ENCODE measurements around the gene RASL10A. TPM values are rescaled to one million over a fixed set of nuclear protein-coding genes. Genes with fewer than 3 reads are reported as not detected.

The RASL10A gene
- total and polyA plus RNA-seq, 5 experiments from 2014 or later, result 0.49 to 1.3 TPM; not detected in 3

DNA sequence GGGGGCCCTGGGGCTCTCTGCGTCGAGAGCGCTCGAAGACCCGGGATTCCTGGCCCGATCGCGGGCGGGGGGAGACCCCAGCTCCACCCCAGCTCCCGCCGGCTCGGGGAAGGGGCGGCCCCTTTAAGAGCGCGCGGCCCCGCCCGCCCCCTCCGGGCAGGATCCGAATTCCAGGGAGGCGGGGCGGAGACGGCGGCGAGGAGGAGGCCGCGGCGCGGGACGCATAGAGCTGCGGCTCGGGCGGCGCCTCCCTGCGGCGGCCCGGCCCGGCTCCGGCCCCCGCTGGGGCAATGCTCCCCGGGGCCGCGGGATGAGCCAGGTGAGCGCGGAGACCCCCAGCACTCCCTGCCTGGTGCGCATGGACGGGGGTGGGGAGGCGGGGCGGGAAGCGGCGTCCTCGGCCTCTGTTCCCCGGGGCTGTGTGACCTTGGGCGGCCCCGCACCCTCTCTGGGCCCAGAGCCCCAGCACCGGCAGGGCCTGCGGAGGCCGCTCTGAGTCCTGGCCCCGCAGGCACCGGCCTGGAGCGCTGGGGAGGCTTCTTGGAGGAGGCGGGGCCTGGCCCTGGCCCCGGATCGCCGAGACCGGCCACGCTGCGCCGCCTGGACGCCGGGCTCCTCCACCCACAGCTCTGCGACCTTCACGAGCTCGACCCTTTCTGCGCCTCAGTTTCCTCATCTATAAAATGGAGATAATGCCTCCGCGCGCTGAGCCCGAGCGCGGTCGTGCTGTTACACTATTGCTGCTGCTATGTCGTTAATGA lies 8.5 kb downstream of the RASL10A start:
- peak overlapping the region; percentile 69 to 85 (median 82) for H3K4me3 Mint-ChIP-seq
- H3K27ac Mint-ChIP-seq, result peak overlapping the region in 3 of 10 donors; percentile 24 to 56 (median 39)
- peaks cover 2 to 37% (median 9%) of the 10 kb centered on the region in 5 donors for H3K27me3 Mint-ChIP-seq
- no peaks in the 10 kb centered on the region for H3K36me3 Mint-ChIP-seq
- H3K9me3 Mint-ChIP-seq, result peaks cover 0 to 2% (median 0%) of the 10 kb centered on the region in 9 donors
- H3K4me1 Mint-ChIP-seq, result peaks cover 5 to 18% (median 13%) of the 10 kb centered on the region in 4 donors
- peak in 1 of 2 donors; percentile 59 for ATAC-seq
- POLR2A ChIA-PET, result interaction anchor here (0.8 to 1.0 kb wide), 2 partner anchors 10 to 52 kb away, joined by 3 to 4 read pairs; no protein-coding TSS in a partner anchor
- peak in 1 of 10 donors; percentile 30 for DNase-seq

GRCh38 chr22:29306175-29306834 lies 9.2 kb downstream of the RASL10A start, which contains the start of gene GAS2L1:
TSS of gene GAS2L1 (plus strand) at chr22:29306650. CDS start at chr22:29308106, 1,456 bp downstream.
- Mint-ChIP-seq H3K27ac (peak within 1 kb of the TSS in 3 of 10 donors; percentile 24 to 56 (median 39)), H3K27me3 (peaks cover 2 to 34% (median 9%) of the 10 kb centered on the region in 5 donors), H3K4me1 (peaks cover 5 to 18% (median 13%) of the 10 kb centered on the region in 4 donors), H3K9me3 (peaks cover 0 to 2% (median 0%) of the 10 kb centered on the region in 9 donors), H3K4me3 (peak within 1 kb of the TSS; percentile 69 to 85 (median 83)), H3K36me3 (peaks cover 0 to 3% (median 0%) of the 10 kb centered on the region in 3 donors)
- DNase-seq (peak in 3 of 10 donors; percentile 22 to 32 (median 25)), ATAC-seq (peak; percentile 53 to 56)
- POLR2A ChIA-PET, result interaction anchor here (0.8 to 1.0 kb wide), 2 partner anchors 9 to 53 kb away, joined by 3 to 4 read pairs; no protein-coding TSS in a partner anchor

GRCh38 chr22:29305836-29306174 lies 9.7 kb downstream of the RASL10A start:
- H3K27me3 Mint-ChIP-seq, result peaks cover 2 to 29% (median 9%) of the 10 kb centered on the region in 5 donors
- peaks cover 10 to 17% (median 13%) of the 10 kb centered on the region in 4 donors for H3K4me1 Mint-ChIP-seq
- DNase-seq, result no peak
- ATAC-seq, result no peak
- peaks cover 0 to 8% (median 0%) of the 10 kb centered on the region in 3 donors for H3K36me3 Mint-ChIP-seq
- H3K4me3 Mint-ChIP-seq, result peak overlapping the region; percentile 66 to 84 (median 81)
- POLR2A ChIA-PET, result interaction anchor here (1.0 kb wide), 1 partner anchor 9 kb away, joined by 4 read pairs; no protein-coding TSS in a partner anchor
- H3K27ac Mint-ChIP-seq, result peak overlapping the region in 1 of 10 donors; percentile 34
- H3K9me3 Mint-ChIP-seq, result peaks cover 0 to 2% (median 0%) of the 10 kb centered on the region in 9 donors

GRCh38 chr22:29302681-29303465 lies 12.6 kb downstream of the RASL10A start:
- Mint-ChIP-seq H3K9me3 (peaks cover 0 to 2% (median 0%) of the 10 kb centered on the region in 9 donors), H3K4me3 (no peak overlapping the region), H3K27ac (peak overlapping the region in 1 of 10 donors; percentile 31), H3K36me3 (peaks cover under 1 to 37% (median 14%) of the 10 kb centered on the region in 3 donors), H3K27me3 (peaks cover 2 to 24% (median 9%) of the 10 kb centered on the region in 5 donors), H3K4me1 (peaks cover 12 to 26% (median 16%) of the 10 kb centered on the region in 4 donors)
- POLR2A ChIA-PET, result no interaction called here
- ATAC-seq, result no peak
- no peak for DNase-seq

- Mint-ChIP-seq H3K36me3 (peaks cover 6 to 42% (median 18%) of the 10 kb centered on the region in 3 donors), H3K4me3 (no peak overlapping the region), H3K27me3 (peaks cover 2 to 24% (median 5%) of the 10 kb centered on the region in 5 donors), H3K9me3 (peaks cover 0 to under 1% (median 0%) of the 10 kb centered on the region in 9 donors), H3K4me1 (peaks cover 10 to 26% (median 14%) of the 10 kb centered on the region in 4 donors), H3K27ac (no peak overlapping the region)
- POLR2A ChIA-PET, result no interaction called here
- no peak for ATAC-seq
- no peak for DNase-seq
These were observed 13.2 kb downstream of the RASL10A start for GRCh38 chr22:29302402-29302680.

GRCh38 chr22:29301716-29302401 lies 13.6 kb downstream of the RASL10A start:
- Mint-ChIP-seq H3K27me3 (peaks cover 2 to 24% (median 4%) of the 10 kb centered on the region in 5 donors), H3K4me3 (no peak overlapping the region), H3K9me3 (no peaks in the 10 kb centered on the region), H3K36me3 (peaks cover 6 to 47% (median 18%) of the 10 kb centered on the region in 3 donors), H3K27ac (peak overlapping the region in 4 of 10 donors; percentile 40 to 95 (median 66)), H3K4me1 (peaks cover 9 to 26% (median 13%) of the 10 kb centered on the region in 4 donors)
- DNase-seq (no peak), ATAC-seq (no peak)
- POLR2A ChIA-PET, result interaction anchor here (0.7 to 1.3 kb wide), 3 partner anchors 15 to 252 kb away, joined by 3 read pairs; partner anchors contain the start of genes EWSR1 and THOC5

DNA sequence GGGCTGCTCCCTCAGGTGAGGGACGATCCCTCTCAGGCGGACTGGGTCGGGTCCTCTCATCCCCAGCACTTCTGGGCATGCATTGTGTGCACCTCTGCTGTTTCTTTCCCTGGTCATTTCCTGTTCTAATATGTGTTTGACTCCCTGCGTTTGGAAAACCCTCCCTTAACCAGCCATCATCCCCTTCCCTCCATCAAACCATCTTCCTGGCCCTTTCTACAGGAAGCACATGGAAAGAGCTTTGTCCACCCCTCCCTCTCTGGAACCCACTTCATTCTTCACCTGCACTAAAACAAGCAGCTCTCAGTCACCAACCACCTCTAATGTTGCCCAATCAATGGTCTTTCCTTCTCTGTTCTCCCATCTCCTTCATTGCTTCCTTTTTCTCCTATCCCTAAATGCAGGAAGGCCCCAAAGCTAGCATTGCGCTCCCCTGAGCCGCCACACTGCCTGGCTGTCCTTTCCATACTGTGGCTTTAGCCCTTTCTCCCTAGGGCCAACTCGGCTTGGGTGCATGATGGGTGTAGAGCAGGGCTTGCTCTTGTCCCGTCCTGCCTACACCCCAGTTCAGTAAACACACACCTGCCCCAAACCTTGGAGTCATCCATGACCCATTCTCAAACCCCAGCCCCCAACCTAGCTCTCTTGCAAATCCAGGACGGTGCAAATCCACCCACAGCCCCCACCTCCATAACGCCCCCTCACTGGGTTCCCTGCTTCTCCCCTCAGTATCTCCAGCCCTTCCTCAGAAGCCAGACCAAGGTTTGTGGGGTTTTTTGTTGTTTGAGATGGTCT lies 14.5 kb downstream of the RASL10A start:
- DNase-seq, result no peak
- peaks cover 6 to 20% (median 10%) of the 10 kb centered on the region in 4 donors for H3K4me1 Mint-ChIP-seq
- no peaks in the 10 kb centered on the region for H3K9me3 Mint-ChIP-seq
- ATAC-seq, result peak; percentile 21 to 29
- H3K27me3 Mint-ChIP-seq, result peaks cover 2 to 18% (median 3%) of the 10 kb centered on the region in 5 donors
- POLR2A ChIA-PET, result interaction anchor here (0.5 to 1.3 kb wide), 4 partner anchors 16 to 954 kb away, joined by 3 read pairs; partner anchors contain the start of genes EWSR1 and THOC5
- peaks cover 6 to 55% (median 18%) of the 10 kb centered on the region in 3 donors for H3K36me3 Mint-ChIP-seq
- H3K27ac Mint-ChIP-seq, result peak overlapping the region; percentile 13 to 95 (median 54)
- peak overlapping the region in 2 of 10 donors; percentile 8 to 24 for H3K4me3 Mint-ChIP-seq

DNA sequence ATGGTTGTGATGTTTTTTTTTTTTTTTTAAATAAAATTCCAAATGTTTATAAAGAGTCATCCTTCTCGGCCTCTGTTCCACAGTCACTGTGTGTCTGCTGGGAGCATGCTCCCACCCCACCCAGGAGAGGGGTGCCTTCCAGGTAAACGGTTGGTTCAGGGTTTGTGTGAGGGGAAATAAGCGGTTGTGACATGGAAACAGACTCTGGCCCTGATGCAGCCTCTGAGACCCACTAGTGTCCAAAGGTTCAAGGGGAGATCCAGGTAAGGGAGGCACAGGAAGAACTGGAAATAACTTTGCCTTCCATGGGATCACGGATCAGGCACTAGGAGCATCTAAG lies 15.1 kb downstream of the RASL10A start:
- POLR2A ChIA-PET, result interaction anchor here (1.2 to 1.3 kb wide), 2 partner anchors 32 to 253 kb away, joined by 3 read pairs; partner anchors contain the start of genes EWSR1 and THOC5
- Mint-ChIP-seq H3K36me3 (peaks cover 6 to 60% (median 20%) of the 10 kb centered on the region in 3 donors), H3K4me1 (peaks cover 3 to 15% (median 10%) of the 10 kb centered on the region in 4 donors), H3K27me3 (peaks cover 0 to 12% (median 3%) of the 10 kb centered on the region in 5 donors), H3K4me3 (no peak overlapping the region), H3K27ac (peak overlapping the region in 4 of 10 donors; percentile 45 to 95 (median 84)), H3K9me3 (no peaks in the 10 kb centered on the region)
- DNase-seq (no peak), ATAC-seq (peak in 1 of 2 donors; percentile 32)

GRCh38 chr22:29299136-29299900 lies 16.2 kb downstream of the RASL10A start:
- H3K27me3 Mint-ChIP-seq, result peaks cover 0 to 4% (median 0%) of the 10 kb centered on the region in 5 donors
- peak overlapping the region in 7 of 10 donors; percentile 21 to 84 (median 48) for H3K27ac Mint-ChIP-seq
- POLR2A ChIA-PET, result no interaction called here
- DNase-seq, result no peak
- peak overlapping the region in 1 of 10 donors; percentile 10 for H3K4me3 Mint-ChIP-seq
- peaks cover 6 to 72% (median 20%) of the 10 kb centered on the region in 3 donors for H3K36me3 Mint-ChIP-seq
- ATAC-seq, result no peak
- no peaks in the 10 kb centered on the region for H3K9me3 Mint-ChIP-seq
- H3K4me1 Mint-ChIP-seq, result peaks cover 3 to 15% (median 10%) of the 10 kb centered on the region in 4 donors

DNA sequence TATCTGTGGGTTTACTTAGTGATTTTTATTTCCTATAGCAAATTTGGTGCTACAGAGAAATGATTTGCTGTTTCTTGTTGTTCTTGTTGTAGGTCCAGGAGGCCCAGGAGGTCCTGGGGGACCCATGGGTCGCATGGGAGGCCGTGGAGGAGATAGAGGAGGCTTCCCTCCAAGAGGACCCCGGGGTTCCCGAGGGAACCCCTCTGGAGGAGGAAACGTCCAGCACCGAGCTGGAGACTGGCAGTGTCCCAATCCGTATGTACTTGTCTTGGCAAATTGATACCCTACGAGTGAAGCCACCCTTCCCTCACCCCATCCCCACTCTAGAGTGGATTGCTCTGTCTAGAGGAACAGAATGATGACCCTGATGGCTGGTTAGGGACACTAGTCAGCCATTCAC lies 16.9 kb downstream of the RASL10A start:
- Mint-ChIP-seq H3K27ac (peak overlapping the region in 4 of 10 donors; percentile 33 to 84 (median 64)), H3K9me3 (no peaks in the 10 kb centered on the region), H3K27me3 (no peaks in the 10 kb centered on the region), H3K36me3 (peaks cover 6 to 78% (median 20%) of the 10 kb centered on the region in 3 donors), H3K4me1 (peaks cover 3 to 15% (median 8%) of the 10 kb centered on the region in 4 donors), H3K4me3 (no peak overlapping the region)
- DNase-seq (no peak), ATAC-seq (no peak)
- POLR2A ChIA-PET, result no interaction called here
